ENCODE data around the gene TMSB10. TPM values are rescaled to one million over a fixed set of nuclear protein-coding genes. Genes with fewer than 3 reads are reported as not detected.
A peak's percentile ranks its signal among the peaks of the same experiment; 100 is the strongest.

Gene TMSB10
- total RNA-seq: 1,000 to 10,000 TPM; 2,245 to 4,399 TPM
- polyA plus RNA-seq (ENCODE audit: insufficient read length in 2 of 2): 1,000 to 10,000 TPM; 2,566 to 2,818 TPM
- long read RNA-seq, donor 1, transcript TMSB10-201 (3 exons, 496 nt): major isoform, 2,823 of 3,182 reads
- long read RNA-seq, donor 1, partial matches to known transcripts: 280 of 3,182 reads
- long read RNA-seq, donor 1, other reads (novel, unspliced or antisense): 79 of 3,182 reads
- long read RNA-seq, donor 2, transcript TMSB10-201 (3 exons, 496 nt): major isoform, 1,458 of 1,591 reads
- long read RNA-seq, donor 2, partial matches to known transcripts: 92 of 1,591 reads
- long read RNA-seq, donor 2, other reads (novel, unspliced or antisense): 41 of 1,591 reads
- long read RNA-seq, donor 3, transcript TMSB10-201 (3 exons, 496 nt): major isoform, 1,723 of 1,910 reads
- long read RNA-seq, donor 3, partial matches to known transcripts: 115 of 1,910 reads
- long read RNA-seq, donor 3, other reads (novel, unspliced or antisense): 72 of 1,910 reads
- long read RNA-seq, donor 4, transcript TMSB10-201 (3 exons, 496 nt): major isoform, 3,458 of 3,900 reads
- long read RNA-seq, donor 4, partial matches to known transcripts: 312 of 3,900 reads
- long read RNA-seq, donor 4, other reads (novel, unspliced or antisense): 130 of 3,900 reads

DNA sequence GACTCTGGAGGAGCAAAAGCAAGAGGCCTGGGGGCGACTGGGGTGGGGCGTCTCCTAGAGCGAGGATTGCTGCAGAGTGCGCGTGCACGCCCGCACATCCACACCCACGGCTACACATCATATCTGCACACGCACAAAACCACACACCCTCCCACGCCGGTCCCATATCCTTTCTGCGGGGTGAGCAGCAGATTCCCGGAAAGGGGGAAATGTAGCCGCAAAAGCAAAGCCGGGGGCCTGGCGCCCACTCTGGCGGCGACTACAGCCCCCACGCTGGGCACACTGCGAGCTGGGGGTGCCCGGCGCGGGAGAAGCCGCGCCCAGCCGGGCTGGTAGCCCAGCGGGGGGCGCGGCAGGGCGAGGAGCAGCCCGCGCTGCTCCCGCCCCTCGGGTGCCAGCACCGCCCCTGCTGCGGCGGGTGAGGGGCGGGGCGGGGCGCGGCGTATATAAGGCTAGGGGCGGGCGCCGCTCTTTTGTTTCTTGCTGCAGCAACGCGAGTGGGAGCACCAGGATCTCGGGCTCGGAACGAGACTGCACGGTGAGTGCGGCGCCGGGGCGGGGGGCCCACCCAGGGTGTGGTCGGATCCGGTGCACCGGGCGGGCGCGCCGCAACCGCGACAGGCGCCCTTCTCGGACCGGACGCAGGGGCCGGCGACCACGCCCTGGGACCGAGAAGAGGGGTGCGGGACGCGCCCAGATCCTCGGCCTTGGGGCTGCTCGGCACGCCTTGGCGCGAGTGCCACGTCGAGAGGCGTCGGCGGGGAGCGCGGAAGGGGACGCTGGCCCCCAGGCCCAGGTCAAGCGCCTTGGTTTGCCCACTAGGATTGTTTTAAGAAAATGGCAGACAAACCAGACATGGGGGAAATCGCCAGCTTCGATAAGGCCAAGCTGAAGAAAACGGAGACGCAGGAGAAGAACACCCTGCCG, at the start of gene TMSB10:
Gene TMSB10, plus strand, starts transcription at position 476 of the 927 bp plus-strand sequence.
- Histone ChIP-seq H3K4me1 (ENCODE audit: control insufficient read depth, insufficient read depth, low read length) (peaks cover 15% of the 10 kb centered on the region), H3K4me3 (ENCODE audit: low read depth, low read length) (peak within 1 kb of the TSS; percentile 97), H3K27me3 (ENCODE audit: control insufficient read depth, insufficient read depth, low read length) (no peaks in the 10 kb centered on the region), H3K36me3 (ENCODE audit: control insufficient read depth, insufficient read depth, low read length) (peaks cover 14% of the 10 kb centered on the region), H3K27ac (ENCODE audit: low read depth, low read length) (peak within 1 kb of the TSS; percentile 85), H3K9me3 (ENCODE audit: control insufficient read depth, insufficient read depth, low read length) (no peaks in the 10 kb centered on the region)
- WGBS (ENCODE audit: insufficient coverage): under 1% methylated on average over 91 of the region's 94 CpGs
- DNase-seq (ENCODE audit: low read depth in 4 of 6, low spot score in 6 of 6): peak in 5 of 6 donors; percentile 68 to 96 (median 79)

DNA sequence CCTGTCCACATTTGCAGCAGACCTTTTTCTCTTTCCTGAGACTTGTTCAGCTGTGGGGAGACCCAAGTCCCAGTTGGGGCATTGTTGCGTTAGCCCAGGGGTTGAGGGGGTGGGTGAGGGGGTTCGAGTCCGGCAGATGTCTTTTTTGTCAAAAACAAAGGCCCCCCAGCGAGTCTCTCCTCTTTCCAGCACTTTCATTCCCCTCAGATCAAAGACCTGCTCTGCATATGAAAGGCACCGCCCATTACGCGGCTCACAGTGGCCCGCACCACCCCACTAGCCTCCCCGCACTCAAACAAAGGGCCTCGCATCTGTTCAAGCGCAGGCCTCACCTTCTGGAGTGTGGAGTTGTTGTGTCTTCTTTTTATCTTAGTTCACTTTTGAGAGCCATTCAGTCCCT, 49.7 kb upstream of the TMSB10 start:
- no peaks in the 10 kb centered on the region for H3K27me3 ChIP-seq (ENCODE audit: control insufficient read depth, insufficient read depth, low read length)
- no peak for DNase-seq (ENCODE audit: low read depth in 4 of 6, low spot score in 6 of 6)
- no peak overlapping the region for H3K4me3 ChIP-seq (ENCODE audit: low read depth, low read length)
- no peaks in the 10 kb centered on the region for H3K9me3 ChIP-seq (ENCODE audit: control insufficient read depth, insufficient read depth, low read length)
- no peaks in the 10 kb centered on the region for H3K36me3 ChIP-seq (ENCODE audit: control insufficient read depth, insufficient read depth, low read length)
- H3K27ac ChIP-seq (ENCODE audit: low read depth, low read length): no peak overlapping the region
- WGBS (ENCODE audit: insufficient coverage): no CpG with 5 or more reads among the region's 11 CpGs
- H3K4me1 ChIP-seq (ENCODE audit: control insufficient read depth, insufficient read depth, low read length): no peaks in the 10 kb centered on the region

DNA sequence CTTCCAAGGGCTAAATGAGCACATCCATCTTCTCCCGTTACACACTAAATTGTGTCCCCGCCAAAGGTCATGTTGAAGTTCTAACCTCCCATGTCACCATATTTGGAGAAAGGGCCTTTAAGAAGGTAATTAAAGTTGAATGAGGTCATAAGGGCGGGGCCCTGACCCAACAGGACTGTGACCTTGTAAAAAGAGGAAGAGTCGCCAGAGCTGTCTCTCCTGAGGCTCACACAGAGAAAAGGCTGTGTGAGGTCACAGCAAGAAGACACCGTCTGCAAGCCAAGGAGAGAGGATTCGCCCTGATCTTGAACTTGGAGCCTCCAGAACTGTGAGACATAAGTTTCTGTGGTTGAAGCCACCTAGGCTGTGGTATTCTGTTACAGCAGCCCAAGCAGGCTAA, 48.7 kb upstream of the TMSB10 start:
- no peak for DNase-seq (ENCODE audit: low read depth in 4 of 6, low spot score in 6 of 6)
- Histone ChIP-seq H3K9me3 (ENCODE audit: control insufficient read depth, insufficient read depth, low read length) (no peaks in the 10 kb centered on the region), H3K27ac (ENCODE audit: low read depth, low read length) (no peak overlapping the region), H3K36me3 (ENCODE audit: control insufficient read depth, insufficient read depth, low read length) (no peaks in the 10 kb centered on the region), H3K4me1 (ENCODE audit: control insufficient read depth, insufficient read depth, low read length) (no peaks in the 10 kb centered on the region), H3K27me3 (ENCODE audit: control insufficient read depth, insufficient read depth, low read length) (no peaks in the 10 kb centered on the region), H3K4me3 (ENCODE audit: low read depth, low read length) (no peak overlapping the region)
- WGBS (ENCODE audit: insufficient coverage): 68% methylated on average over 2 of the region's 6 CpGs

DNA sequence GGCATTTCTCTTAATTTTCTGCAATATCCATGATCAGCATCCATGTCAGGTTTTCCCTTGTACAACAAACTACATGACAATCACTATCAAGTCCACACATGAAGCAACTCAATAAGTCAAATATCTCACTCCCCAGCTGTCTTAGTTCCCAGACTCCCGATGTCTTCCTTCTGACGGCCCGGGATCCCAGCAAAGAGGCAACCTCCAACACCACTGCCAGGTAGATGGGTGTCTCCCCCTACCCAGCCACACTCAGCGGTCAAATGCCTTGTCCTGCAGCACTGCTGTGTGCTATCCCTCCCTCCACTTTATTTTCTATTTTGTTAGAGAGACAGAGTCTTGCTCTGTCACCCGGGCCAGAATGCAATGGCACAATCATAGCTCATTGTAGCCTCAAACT, 47.9 kb upstream of the TMSB10 start:
- no peaks in the 10 kb centered on the region for H3K4me1 ChIP-seq (ENCODE audit: control insufficient read depth, insufficient read depth, low read length)
- no peaks in the 10 kb centered on the region for H3K36me3 ChIP-seq (ENCODE audit: control insufficient read depth, insufficient read depth, low read length)
- H3K9me3 ChIP-seq (ENCODE audit: control insufficient read depth, insufficient read depth, low read length): no peaks in the 10 kb centered on the region
- 98% methylated on average over 5 of the region's 5 CpGs for WGBS (ENCODE audit: insufficient coverage)
- H3K4me3 ChIP-seq (ENCODE audit: low read depth, low read length): no peak overlapping the region
- H3K27ac ChIP-seq (ENCODE audit: low read depth, low read length): no peak overlapping the region
- no peaks in the 10 kb centered on the region for H3K27me3 ChIP-seq (ENCODE audit: control insufficient read depth, insufficient read depth, low read length)
- DNase-seq (ENCODE audit: low read depth in 4 of 6, low spot score in 6 of 6): no peak

DNA sequence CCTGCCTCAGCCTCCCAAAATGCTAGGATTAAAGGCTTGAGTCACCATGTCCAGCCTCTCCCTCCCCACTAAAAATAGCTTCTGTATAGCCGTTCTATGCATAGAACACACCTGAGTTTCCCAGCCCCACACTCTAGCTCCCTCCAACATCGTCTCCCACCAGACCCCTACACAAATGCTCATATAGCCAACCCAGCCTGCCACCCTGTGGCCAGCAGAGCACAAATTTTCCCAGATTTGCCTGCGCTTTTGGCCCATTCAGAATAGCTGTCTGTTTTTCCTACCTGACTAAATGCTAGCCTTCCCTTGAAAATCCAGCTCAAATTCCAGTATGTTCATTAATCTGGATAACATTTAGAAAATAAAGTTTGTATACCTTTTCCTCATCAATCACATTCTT, 47.3 kb upstream of the TMSB10 start:
- Histone ChIP-seq H3K4me3 (ENCODE audit: low read depth, low read length) (no peak overlapping the region), H3K4me1 (ENCODE audit: control insufficient read depth, insufficient read depth, low read length) (no peaks in the 10 kb centered on the region), H3K9me3 (ENCODE audit: control insufficient read depth, insufficient read depth, low read length) (no peaks in the 10 kb centered on the region), H3K36me3 (ENCODE audit: control insufficient read depth, insufficient read depth, low read length) (no peaks in the 10 kb centered on the region), H3K27ac (ENCODE audit: low read depth, low read length) (no peak overlapping the region), H3K27me3 (ENCODE audit: control insufficient read depth, insufficient read depth, low read length) (no peaks in the 10 kb centered on the region)
- DNase-seq (ENCODE audit: low read depth in 4 of 6, low spot score in 6 of 6): peak in 1 of 6 donors; percentile 36
- WGBS (ENCODE audit: insufficient coverage): 51% methylated on average over 2 of the region's 3 CpGs

DNA sequence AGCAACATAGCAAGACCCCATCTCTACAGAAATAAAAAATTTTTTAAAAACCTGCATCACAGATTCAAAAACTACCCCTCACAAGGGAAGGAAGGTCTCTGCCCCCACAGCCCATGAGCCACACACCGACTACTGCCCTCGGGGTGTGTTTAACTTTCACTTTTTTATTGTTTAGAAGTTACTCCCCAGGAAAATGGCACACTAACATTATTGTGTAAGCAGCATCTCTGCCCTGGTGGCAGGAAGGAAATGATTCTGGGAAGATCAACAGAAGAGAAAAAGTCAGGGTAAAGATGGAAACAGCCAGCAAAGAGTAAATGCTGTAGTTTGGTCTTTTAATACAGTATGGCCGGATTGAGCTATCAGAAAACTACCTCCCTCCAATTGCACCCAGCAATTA, 46.5 kb upstream of the TMSB10 start:
- no CpG with 5 or more reads among the region's 3 CpGs for WGBS (ENCODE audit: insufficient coverage)

DNA sequence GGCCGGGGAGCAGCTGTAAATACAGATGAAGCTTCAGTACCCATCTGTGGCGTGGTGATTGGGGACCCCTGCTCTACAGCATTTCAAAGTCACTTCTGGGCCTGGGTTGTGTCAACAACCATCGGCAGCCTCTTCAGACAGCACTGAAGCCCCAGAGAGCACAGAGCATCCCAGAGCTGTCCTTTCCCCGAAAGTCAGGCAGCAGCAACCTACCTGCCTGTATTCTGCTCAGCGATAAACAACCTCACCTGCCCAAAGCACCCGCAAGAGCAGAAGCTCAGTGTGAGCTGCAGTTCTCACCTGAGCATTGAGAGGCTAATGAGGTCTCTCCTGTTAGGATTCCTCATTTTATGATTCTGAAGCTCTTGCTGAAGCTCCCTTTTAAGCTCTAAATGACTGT, 43.9 kb upstream of the TMSB10 start:
- Histone ChIP-seq H3K36me3 (ENCODE audit: control insufficient read depth, insufficient read depth, low read length) (no peaks in the 10 kb centered on the region), H3K4me1 (ENCODE audit: control insufficient read depth, insufficient read depth, low read length) (no peaks in the 10 kb centered on the region), H3K4me3 (ENCODE audit: low read depth, low read length) (no peak overlapping the region), H3K9me3 (ENCODE audit: control insufficient read depth, insufficient read depth, low read length) (no peaks in the 10 kb centered on the region), H3K27me3 (ENCODE audit: control insufficient read depth, insufficient read depth, low read length) (no peaks in the 10 kb centered on the region), H3K27ac (ENCODE audit: low read depth, low read length) (no peak overlapping the region)
- WGBS (ENCODE audit: insufficient coverage): 65% methylated on average over 5 of the region's 6 CpGs
- no peak for DNase-seq (ENCODE audit: low read depth in 4 of 6, low spot score in 6 of 6)

More for the DNA sequence above, 46.5 kb upstream of the TMSB10 start:
- H3K4me1 ChIP-seq (ENCODE audit: control insufficient read depth, insufficient read depth, low read length): no peaks in the 10 kb centered on the region
- H3K9me3 ChIP-seq (ENCODE audit: control insufficient read depth, insufficient read depth, low read length): no peaks in the 10 kb centered on the region
- no peak overlapping the region for H3K4me3 ChIP-seq (ENCODE audit: low read depth, low read length)
- no peak for DNase-seq (ENCODE audit: low read depth in 4 of 6, low spot score in 6 of 6)
- no peak overlapping the region for H3K27ac ChIP-seq (ENCODE audit: low read depth, low read length)
- no peaks in the 10 kb centered on the region for H3K27me3 ChIP-seq (ENCODE audit: control insufficient read depth, insufficient read depth, low read length)
- H3K36me3 ChIP-seq (ENCODE audit: control insufficient read depth, insufficient read depth, low read length): no peaks in the 10 kb centered on the region

DNA sequence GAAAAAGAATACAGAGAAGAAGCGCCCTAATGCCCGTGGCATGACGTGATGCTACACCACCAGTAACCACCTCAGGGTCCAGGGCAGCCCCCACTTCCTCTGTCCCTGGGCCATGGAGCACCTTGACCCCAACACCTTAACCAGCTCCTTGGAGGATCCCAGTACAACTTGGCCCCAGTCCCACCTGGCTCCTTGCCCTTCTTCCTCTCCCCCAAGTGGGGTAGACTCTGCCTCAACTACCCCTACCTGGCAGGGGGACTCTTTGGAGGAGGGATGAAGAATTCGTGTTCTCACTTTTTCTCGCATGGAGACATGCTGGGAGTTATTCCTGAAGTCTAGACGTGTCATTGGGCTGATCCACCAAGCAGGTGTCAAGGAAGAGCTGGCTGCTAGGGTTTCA, 43.5 kb upstream of the TMSB10 start:
- H3K27me3 ChIP-seq (ENCODE audit: control insufficient read depth, insufficient read depth, low read length): no peaks in the 10 kb centered on the region
- DNase-seq (ENCODE audit: low read depth in 4 of 6, low spot score in 6 of 6): no peak
- H3K4me3 ChIP-seq (ENCODE audit: low read depth, low read length): no peak overlapping the region
- H3K9me3 ChIP-seq (ENCODE audit: control insufficient read depth, insufficient read depth, low read length): no peaks in the 10 kb centered on the region
- H3K36me3 ChIP-seq (ENCODE audit: control insufficient read depth, insufficient read depth, low read length): no peaks in the 10 kb centered on the region
- no peaks in the 10 kb centered on the region for H3K4me1 ChIP-seq (ENCODE audit: control insufficient read depth, insufficient read depth, low read length)
- no peak overlapping the region for H3K27ac ChIP-seq (ENCODE audit: low read depth, low read length)
- 82% methylated on average over 5 of the region's 6 CpGs for WGBS (ENCODE audit: insufficient coverage)

DNA sequence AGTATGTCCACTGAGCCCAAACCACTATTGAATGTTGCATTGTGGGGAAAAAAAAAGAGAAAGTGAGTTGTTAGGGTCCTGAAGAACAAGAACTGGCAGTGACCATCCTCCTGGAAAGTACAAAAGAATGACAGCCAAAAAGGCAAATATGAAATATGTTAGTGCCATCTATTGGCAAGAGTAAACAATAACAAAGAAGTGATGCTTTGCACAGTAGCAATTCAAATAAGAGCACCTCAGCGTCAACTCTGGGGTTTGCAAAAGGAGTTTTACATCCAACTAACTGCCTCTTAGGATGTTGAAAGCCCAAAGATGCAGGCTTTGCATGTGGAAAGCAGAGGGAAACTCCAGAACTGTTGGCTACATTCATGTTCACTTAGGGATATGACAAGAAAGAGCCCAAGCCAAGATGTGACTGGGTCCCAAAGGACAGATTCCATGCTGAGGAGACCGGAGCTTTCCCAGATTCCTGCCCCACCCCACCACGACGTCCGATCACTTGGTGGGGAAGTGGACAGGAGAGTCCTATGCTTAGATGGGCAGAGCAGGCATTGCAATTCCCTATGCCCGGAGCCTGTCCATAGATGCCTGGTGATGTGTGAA, 40.2 kb upstream of the TMSB10 start:
- WGBS (ENCODE audit: insufficient coverage): no CpG with 5 or more reads among the region's 6 CpGs
- no peaks in the 10 kb centered on the region for H3K27me3 ChIP-seq (ENCODE audit: control insufficient read depth, insufficient read depth, low read length)
- peak in 2 of 6 donors; percentile 45 to 63 for DNase-seq (ENCODE audit: low read depth in 4 of 6, low spot score in 6 of 6)
- H3K27ac ChIP-seq (ENCODE audit: low read depth, low read length): no peak overlapping the region
- no peaks in the 10 kb centered on the region for H3K4me1 ChIP-seq (ENCODE audit: control insufficient read depth, insufficient read depth, low read length)
- no peaks in the 10 kb centered on the region for H3K9me3 ChIP-seq (ENCODE audit: control insufficient read depth, insufficient read depth, low read length)
- H3K4me3 ChIP-seq (ENCODE audit: low read depth, low read length): no peak overlapping the region
- no peaks in the 10 kb centered on the region for H3K36me3 ChIP-seq (ENCODE audit: control insufficient read depth, insufficient read depth, low read length)

Data from spinal cord (tissue), 10 donors.